GM21576 (cell line): ENCODE measurements around the gene RAB44.
"Not testable (repeated sequence)": the region's sequence is repeated elsewhere in the genome, so short reads cannot be mapped to it uniquely, and the experiment has no call there.

Experiments
- ATAC-seq: cut with Tn5 transposase; IDR thresholded peaks from one replicate; pipeline ENCODE4 v1.9.1; 2021; ENCODE audit warnings: mild to moderate bottlenecking, moderate library complexity; ENCODE audit not compliant: unreplicated experiment

Gene RAB44

GRCh38 chr6:36712816-36713215, 15.2 kb downstream of the RAB44 start:
- ATAC-seq: no peak

GRCh38 chr6:36713846-36714245, 16.2 kb downstream of the RAB44 start:
- no peak for ATAC-seq

GRCh38 chr6:36714511-36714910, 16.9 kb downstream of the RAB44 start:
- ATAC-seq: no peak

GRCh38 chr6:36715469-36715868, 17.8 kb downstream of the RAB44 start:
- no peak for ATAC-seq

GRCh38 chr6:36716476-36717093, 19.0 kb downstream of the RAB44 start:
- no peak for ATAC-seq

- ATAC-seq: no peak
Observed at GRCh38 chr6:36717231-36717825, 19.7 kb downstream of the RAB44 start.

- no peak for ATAC-seq
Observed at GRCh38 chr6:36717871-36718540, 20.4 kb downstream of the RAB44 start.

- ATAC-seq: no peak
Observed at GRCh38 chr6:36718560-36718959, 20.9 kb downstream of the RAB44 start.

- no peak for ATAC-seq
Observed at GRCh38 chr6:36719126-36719525, 21.5 kb downstream of the RAB44 start.

GRCh38 chr6:36720251-36721141, 22.9 kb downstream of the RAB44 start:
- ATAC-seq: no peak

- no peak for ATAC-seq
Observed at GRCh38 chr6:36721369-36722140, 23.9 kb downstream of the RAB44 start.

GRCh38 chr6:36722365-36722764, 24.7 kb downstream of the RAB44 start:
- ATAC-seq: no peak

- ATAC-seq: no peak
Observed at GRCh38 chr6:36722879-36723278, 25.3 kb downstream of the RAB44 start.

- ATAC-seq: not testable (repeated sequence)
Observed at GRCh38 chr6:36723992-36724391, 26.4 kb downstream of the RAB44 start.

- no peak for ATAC-seq
Observed at GRCh38 chr6:36724514-36725390, 27.1 kb downstream of the RAB44 start.

GRCh38 chr6:36725581-36725980, 28.0 kb downstream of the RAB44 start:
- no peak for ATAC-seq

- no peak for ATAC-seq
Observed at GRCh38 chr6:36727505-36728021, 29.9 kb downstream of the RAB44 start.

GRCh38 chr6:36728289-36729160, 30.9 kb downstream of the RAB44 start:
- no peak for ATAC-seq

GRCh38 chr6:36729161-36729524, 31.5 kb downstream of the RAB44 start:
- ATAC-seq: no peak
